ENCODE results near the gene PDZK1IP1.
"Not testable (repeated sequence)": the region's sequence is repeated elsewhere in the genome, so short reads cannot be mapped to it uniquely, and the experiment has no call there.

DNA sequence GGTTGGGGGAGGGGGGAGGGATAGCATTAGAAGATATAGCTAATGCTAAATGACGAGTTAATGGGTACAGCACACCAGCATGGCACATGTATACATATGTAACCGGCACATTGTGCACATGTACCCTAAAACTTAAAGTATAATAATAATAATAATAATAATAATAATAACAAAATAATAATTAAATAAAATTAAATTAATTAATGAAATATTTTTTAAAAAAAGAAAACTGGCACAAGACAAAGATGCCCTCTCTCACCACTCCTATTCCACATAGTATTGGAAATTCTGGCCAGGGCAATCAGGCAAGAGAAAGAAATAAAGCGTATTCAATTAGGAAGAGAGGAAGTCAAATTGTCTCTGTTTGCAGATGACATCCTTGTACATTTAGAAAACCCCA, 31.9 kb downstream of the PDZK1IP1 start:
- TF ChIP-seq EZH2 (optimal IDR thresholded peaks at IDR 0.05; ENCODE audit: low read depth, low read length) = not testable (repeated sequence)
- TF ChIP-seq, protein P1, sequence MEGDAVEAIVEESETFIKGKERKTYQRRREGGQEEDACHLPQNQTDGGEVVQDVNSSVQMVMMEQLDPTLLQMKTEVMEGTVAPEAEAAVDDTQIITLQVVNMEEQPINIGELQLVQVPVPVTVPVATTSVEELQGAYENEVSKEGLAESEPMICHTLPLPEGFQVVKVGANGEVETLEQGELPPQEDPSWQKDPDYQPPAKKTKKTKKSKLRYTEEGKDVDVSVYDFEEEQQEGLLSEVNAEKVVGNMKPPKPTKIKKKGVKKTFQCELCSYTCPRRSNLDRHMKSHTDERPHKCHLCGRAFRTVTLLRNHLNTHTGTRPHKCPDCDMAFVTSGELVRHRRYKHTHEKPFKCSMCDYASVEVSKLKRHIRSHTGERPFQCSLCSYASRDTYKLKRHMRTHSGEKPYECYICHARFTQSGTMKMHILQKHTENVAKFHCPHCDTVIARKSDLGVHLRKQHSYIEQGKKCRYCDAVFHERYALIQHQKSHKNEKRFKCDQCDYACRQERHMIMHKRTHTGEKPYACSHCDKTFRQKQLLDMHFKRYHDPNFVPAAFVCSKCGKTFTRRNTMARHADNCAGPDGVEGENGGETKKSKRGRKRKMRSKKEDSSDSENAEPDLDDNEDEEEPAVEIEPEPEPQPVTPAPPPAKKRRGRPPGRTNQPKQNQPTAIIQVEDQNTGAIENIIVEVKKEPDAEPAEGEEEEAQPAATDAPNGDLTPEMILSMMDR (IDR thresholded peaks at IDR 0.05; ENCODE audit: low read length) = not testable (repeated sequence)
